GM19193 (cell line): ENCODE data around the gene UCK1.

Experiments used
- POLR2A ChIP-seq: IDR thresholded peaks from 4 replicates; pipeline ENCODE4 v1.6.1; 2011; ENCODE audit not compliant: insufficient read depth, insufficient read length; ENCODE audit errors: extremely low read depth

Gene UCK1

DNA sequence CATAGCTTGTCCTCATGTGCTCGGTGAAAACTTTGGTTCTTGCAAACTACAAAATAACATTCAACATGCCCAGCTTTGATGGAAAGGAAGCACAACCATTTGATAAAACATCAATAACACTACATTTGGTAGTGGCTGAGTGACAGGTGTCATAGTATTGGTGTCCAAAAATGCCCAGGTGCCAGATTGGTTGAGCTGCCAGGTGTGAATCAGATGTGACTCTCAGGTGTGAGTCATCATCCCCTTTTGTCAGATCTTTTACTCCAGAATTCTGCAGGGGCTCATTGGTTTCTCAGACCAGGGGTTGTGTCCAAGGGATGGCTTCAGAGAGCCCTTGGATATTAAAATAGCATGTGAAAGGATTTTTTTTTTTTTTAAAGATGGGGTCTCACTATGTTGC is 50.8 kb downstream of the UCK1 start:
- no peak for TF ChIP-seq POLR2A

DNA sequence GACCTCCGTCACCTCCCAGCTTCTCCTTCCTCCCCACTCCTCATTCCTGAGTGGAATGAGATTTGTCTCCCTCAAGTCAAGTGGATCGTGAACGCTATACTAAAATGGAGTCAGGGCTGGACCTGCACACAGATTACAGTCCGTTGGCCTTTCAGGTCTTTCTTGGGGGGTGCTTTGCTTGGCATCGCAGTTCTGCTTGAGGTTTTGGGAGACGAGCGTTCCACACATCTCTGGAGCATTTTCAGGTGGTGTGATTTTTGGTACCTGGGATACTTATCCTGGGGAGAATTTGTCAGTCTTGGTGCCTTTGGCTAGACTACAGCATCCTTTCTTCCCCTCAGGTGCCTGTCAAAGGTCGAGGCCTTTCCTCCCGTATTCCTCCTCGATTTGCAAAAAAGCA is 52.2 kb downstream of the UCK1 start:
- no peak for TF ChIP-seq POLR2A

DNA sequence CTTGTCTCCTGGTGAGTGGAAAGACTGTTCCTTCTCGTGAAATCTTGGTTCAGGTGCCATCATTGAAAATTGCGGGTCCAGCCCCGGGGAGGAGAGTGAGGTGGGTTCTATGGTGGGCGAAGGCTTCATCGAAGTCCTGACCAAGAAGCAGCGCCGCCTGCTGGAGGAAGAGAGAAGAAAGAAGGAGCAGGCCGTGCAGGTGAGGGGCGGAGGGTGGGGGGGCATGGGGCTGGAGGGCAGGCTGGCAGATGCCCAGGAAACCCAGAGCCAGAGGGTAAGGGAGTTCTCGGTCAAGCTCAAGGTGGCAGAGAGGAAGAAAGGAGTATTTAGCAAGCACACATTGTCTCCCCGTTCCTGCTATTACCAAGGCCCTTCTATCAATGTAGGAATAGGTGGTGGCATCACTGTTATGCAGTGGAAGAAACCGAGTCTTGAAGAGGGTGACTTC is 52.6 kb downstream of the UCK1 start:
- no peak for TF ChIP-seq POLR2A

DNA sequence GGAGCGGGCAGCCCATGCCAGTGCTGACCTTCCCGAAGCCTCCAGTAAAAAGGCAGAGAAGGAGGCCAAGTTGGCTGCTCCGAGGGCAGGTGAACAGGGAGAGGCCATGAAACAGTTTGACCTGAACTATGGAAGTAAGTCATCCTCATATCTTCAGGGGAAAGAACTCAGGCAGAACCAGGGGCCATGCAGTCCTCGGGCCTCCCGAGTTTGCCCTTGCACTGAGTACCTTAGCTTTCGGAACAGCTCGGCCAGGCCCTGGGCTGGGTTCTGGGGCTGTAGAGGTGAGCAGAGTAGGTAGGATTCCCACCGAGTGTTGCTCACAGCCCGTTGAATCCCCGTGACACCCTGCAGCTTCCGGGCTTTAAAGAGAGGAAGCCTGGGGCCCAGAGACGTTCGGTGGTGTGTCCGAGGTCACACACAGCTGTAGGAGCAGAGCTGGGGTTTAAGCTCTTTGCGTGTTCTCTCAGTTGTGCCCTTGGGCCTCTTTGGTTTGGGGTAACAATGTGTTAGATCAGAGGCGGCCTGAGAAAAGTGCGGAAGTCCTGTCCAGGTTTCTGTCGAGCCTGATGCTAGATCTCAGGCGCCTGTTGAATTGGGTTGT is 53.1 kb downstream of the UCK1 start:
- TF ChIP-seq POLR2A, result no peak

DNA sequence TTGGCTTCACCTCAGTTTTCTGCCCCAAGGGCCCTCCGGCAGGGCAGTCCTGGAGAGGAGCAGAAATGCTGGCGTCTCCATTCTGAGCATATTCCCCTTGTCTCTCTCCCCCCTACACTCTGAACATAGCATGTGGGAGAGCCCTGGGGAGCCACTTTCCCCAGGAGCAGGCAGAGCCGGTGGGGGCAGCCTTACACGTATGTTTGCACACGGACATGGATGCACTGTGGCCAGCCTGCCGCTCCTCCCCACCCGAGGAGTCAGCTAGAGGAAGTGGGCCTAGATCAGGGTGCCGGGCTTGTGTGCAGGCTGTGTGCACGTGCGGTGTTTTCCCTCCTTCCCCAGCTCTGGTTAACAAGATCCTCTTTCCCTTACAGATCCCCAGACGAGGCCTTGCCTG is 53.7 kb downstream of the UCK1 start:
- TF ChIP-seq POLR2A, result no peak

DNA sequence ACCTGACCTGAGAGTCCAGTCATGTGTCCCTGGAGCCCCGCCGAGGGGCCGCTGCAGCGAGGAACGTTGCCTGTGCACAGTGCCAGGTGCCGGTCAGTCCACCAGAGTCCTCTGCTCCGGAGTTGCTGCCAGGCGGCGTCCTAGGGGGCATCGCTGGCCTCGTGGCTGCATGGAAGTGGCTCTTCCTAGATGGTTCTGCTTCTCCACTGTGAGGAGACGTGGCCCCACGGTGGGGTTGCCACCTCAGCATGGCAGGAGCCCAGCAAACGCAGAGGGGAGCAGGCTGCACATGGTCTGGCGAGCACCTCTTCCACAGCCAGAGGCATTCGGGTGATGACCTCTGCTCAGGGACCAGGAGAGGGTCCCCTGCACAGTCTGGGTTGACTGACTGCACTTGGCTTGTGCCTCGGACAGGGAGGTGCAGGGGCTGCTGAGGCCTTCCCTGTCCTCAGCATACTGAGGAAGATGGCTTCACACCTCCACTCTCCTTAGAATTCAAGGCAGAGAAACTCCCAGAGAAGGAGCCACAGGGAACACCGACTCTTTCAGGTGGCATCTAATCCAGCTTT is 54.2 kb downstream of the UCK1 start:
- no peak for TF ChIP-seq POLR2A

DNA sequence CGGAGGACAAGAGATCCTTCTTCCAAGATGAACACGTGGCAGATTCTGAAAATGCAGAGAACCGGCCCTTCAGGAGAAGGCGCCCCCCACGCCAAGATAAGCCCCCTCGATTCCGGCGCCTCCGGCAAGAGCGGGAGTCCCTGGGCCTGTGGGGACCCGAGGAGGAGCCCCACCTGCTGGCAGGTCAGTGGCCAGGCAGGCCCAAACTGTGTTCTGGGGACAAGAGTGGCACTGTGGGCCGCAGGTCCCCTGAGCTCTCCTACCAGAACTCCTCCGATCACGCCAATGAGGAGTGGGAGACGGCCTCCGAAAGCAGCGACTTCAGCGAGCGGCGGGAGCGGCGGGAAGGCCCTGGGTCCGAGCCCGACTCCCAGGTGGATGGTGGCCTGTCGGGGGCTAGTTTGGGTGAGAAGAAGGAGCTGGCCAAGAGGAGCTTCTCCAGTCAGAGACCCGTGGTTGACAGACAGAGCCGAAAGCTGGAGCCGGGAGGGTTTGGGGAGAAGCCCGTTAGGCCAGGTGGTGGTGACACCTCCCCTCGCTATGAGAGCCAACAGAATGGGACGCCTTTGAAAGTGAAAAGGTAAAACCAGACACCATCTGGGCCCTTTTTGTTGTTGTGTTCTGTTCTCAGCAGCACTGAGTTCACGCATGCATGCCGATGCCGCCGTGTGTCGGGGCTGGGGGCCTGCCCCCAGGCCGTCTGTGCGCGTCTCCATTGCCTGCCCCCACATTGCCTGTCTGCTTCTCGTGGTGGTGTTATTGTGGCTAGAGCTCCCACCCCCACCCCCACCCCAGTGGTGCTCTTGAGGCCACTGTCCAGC is 54.9 kb downstream of the UCK1 start:
- TF ChIP-seq POLR2A, result no peak

DNA sequence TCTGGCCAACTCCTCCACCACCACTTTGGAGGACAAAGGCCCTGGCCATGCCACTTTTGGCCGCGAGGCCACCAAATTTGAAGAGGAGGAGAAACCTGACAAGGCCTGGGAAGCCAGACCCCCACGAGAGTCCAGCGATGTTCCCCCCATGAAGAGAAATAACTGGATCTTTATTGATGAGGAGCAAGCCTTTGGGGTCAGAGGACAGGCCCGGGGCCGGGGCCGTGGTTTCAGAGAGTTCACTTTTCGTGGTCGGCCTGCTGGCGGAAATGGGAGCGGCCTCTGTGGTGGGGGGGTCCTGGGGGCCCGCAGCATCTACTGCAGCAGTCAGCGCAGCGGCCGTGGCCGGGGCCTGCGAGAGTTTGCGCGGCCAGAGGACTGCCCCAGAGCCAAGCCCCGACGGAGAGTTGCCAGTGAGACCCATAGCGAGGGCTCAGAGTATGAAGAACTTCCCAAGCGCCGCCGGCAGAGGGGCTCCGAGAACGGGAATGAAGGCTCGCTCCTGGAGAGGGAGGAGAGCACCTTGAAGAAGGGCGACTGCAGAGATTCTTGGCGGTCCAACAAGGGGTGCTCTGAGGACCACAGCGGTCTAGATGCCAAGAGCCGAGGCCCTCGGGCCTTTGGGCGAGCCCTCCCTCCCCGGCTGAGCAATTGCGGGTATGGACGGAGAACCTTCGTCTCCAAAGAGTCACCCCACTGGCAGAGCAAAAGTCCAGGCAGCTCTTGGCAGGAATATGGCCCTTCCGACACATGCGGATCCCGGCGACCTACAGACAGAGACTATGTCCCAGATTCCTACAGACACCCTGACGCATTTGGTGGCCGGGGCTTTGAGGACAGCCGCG is 55.7 kb downstream of the UCK1 start:
- TF ChIP-seq POLR2A, result no peak

DNA sequence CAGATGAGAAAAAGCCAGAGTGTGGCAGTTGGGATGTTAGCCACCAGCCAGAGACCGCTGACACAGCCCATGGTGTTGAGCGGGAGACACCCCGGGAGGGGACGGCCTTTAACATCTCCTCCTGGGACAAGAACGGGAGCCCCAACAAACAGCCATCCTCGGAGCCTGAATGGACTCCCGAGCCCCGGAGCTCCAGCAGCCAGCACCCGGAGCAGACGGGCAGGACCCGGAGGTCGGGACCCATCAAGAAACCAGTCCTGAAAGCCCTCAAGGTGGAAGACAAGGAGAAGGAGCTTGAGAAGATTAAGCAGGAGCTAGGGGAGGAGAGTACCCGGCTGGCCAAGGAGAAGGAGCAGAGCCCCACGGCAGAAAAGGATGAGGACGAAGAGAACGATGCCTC is 56.4 kb downstream of the UCK1 start:
- TF ChIP-seq POLR2A, result no peak

DNA sequence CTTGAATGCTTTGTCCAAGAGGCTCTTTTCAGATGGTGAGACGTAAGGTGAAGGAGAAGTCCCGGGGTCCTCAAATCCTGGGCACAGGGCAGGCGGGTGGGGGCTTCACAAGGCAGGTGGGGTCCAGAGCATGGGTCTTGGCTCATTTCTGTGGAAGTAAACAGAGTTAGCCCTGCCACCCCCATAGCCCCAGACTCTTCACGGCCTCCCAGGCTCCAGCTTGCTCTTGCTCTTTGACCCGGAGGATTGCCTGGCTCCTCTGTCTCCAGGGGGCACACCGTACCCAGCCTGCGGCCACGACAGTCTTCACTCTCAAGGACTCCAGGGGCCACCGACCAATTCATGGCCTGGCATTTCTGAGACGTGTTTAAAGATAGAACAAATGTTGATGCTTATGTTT is 57.2 kb downstream of the UCK1 start:
- TF ChIP-seq POLR2A, result no peak
